ENCODE results near the gene AP3B1. TPM values are rescaled to one million over a fixed set of nuclear protein-coding genes. Genes with fewer than 3 reads are reported as not detected.

AP3B1 gene
- polyA plus RNA-seq, 1 of the 3 experiments (the other 2 are of a cell fraction): 18.0 TPM

DNA sequence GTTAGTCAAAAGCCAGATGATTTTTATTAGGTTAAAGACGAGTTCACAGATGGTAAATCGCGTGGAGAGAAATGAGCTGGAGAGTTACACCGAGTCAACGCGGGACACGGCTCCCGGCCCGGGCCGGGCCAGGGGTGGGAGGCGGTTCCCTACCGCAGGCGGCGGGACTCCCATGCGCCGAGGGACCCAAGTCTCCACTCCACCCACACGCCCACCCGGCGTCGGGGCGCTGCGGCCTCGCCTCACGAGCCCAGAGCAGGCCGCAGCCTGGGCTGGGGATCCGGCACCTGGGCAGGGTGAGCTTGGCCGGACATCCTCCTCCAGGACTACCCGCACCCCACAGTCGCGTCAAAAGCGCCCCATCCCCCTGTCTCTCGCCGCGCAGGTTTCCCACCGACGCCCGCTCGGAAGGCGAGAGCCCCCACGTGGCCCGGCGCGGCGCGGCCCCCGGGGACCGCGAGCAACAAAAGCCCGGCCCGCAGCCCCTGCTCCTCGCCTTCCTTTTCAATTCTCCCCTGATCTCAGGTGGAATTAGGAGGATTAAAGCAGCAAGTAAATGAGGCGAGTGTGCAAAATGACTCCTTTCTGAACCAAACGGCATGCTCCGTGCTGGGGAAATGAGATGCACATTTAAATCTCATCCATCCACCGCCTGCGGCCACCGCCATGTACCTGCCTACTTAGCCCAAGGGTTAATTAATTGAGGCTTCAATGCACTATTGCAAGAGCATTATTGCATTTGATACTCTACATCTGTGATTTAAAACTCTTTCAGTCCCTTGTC, 321.8 kb downstream of the AP3B1 start:
- H3K79me2 ChIP-seq (ENCODE audit: insufficient read depth): no peaks in the 10 kb centered on the region
- H3F3A ChIP-seq (replicated peaks; ENCODE audit: insufficient read depth): no peaks in the 10 kb centered on the region
- no peak overlapping the region for H3K9ac ChIP-seq
- no peaks in the 10 kb centered on the region for H3K36me3 ChIP-seq (replicated peaks in 1 of 2; ENCODE audit: control insufficient read depth in 1 of 2, insufficient read depth in 2 of 2, low read length in 1 of 2)
- ChIA-PET CTCF (interaction anchor here (1.2 to 3.0 kb wide), 2 partner anchors 13 to 78 kb away, joined by 3 to 22 read pairs; no protein-coding TSS in a partner anchor), POLR2A (no interaction called here)
- no peaks in the 10 kb centered on the region for H4K20me1 ChIP-seq (ENCODE audit: insufficient read depth)
- no peak overlapping the region for H3K27ac ChIP-seq (ENCODE audit: low read depth in 2 of 2, low read length in 1 of 2)
- no peaks in the 10 kb centered on the region for H3K9me2 ChIP-seq
- peak; percentile 76 for DNase-seq
- H3K4me2 ChIP-seq: peak overlapping the region; percentile 65; the same call in 1 of the 2 replicates
- no peaks in the 10 kb centered on the region for H3K9me3 ChIP-seq
- peaks cover 0 to 11% of the 10 kb centered on the region in 2 experiments; a peak in 1 of 4 replicates for H3K4me1 ChIP-seq (ENCODE audit: control insufficient read depth in 1 of 2, insufficient read depth in 2 of 2, low read depth in 1 of 2, low read length in 1 of 2)
- no peak for TF ChIP-seq ELF1 (IDR thresholded peaks at IDR 0.05)
- TF ChIP-seq, protein P1, sequence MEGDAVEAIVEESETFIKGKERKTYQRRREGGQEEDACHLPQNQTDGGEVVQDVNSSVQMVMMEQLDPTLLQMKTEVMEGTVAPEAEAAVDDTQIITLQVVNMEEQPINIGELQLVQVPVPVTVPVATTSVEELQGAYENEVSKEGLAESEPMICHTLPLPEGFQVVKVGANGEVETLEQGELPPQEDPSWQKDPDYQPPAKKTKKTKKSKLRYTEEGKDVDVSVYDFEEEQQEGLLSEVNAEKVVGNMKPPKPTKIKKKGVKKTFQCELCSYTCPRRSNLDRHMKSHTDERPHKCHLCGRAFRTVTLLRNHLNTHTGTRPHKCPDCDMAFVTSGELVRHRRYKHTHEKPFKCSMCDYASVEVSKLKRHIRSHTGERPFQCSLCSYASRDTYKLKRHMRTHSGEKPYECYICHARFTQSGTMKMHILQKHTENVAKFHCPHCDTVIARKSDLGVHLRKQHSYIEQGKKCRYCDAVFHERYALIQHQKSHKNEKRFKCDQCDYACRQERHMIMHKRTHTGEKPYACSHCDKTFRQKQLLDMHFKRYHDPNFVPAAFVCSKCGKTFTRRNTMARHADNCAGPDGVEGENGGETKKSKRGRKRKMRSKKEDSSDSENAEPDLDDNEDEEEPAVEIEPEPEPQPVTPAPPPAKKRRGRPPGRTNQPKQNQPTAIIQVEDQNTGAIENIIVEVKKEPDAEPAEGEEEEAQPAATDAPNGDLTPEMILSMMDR (IDR thresholded peaks at IDR 0.05): peak; percentile 30
- peak; percentile 35; the same call in 1 of the 2 replicates for TF ChIP-seq RAD21 (IDR thresholded peaks at IDR 0.05; ENCODE audit: low read length)
- H2AFZ ChIP-seq (ENCODE audit: low read depth): peak overlapping the region; percentile 25; the same call in 1 of the 2 replicates
- peak overlapping the region; percentile 23 to 42; a peak in 2 of 4 replicates for H3K4me3 ChIP-seq (ENCODE audit: low read depth in 2 of 2, low read length in 1 of 2)
- WGBS (ENCODE audit: low lambda C conversion rate): 33% methylated on average over 47 of the region's 57 CpGs
- peaks cover 16% of the 10 kb centered on the region; the same call in 1 of the 2 replicates for H3K27me3 ChIP-seq (ENCODE audit: insufficient read depth)

DNA sequence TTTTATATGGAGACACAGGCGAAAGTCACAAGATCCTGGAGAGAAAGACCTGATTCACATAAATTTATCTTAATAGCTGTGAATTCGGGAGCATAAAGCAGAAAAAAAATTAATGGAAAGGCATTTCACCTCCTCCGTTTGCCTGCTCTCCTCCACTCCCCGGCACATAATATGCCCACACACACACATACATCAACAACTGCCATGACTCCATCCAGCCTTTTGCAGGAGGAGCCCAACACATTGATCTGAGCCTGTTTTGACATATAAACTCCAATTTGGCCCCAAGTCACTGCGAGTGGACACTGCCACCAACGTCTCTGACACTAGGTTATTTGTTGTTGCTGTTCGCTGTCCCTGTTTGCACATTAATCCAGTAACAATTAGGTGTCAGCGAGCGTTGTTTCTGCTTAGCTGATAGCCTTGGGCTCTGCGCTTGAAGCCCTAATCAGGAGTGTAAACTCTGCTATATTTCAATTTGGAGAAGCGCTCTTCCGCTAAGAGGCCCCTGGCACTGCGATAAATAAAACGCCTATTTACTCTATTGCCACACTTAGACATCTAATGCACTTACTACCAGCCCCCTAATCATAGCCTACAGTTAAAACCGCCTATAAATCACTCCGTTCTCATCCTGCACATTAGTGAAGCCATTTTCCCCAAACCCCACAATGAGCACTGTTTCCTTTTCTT, 322.6 kb downstream of the AP3B1 start:
- Histone ChIP-seq H3K27ac (ENCODE audit: low read depth in 2 of 2, low read length in 1 of 2) (no peak overlapping the region), H3K4me3 (ENCODE audit: low read depth in 2 of 2, low read length in 1 of 2) (peak overlapping the region; percentile 23 to 42; a peak in 2 of 4 replicates), H3K79me2 (ENCODE audit: insufficient read depth) (no peaks in the 10 kb centered on the region), H3K9me2 (no peaks in the 10 kb centered on the region), H3K4me1 (ENCODE audit: control insufficient read depth in 1 of 2, insufficient read depth in 2 of 2, low read depth in 1 of 2, low read length in 1 of 2) (peaks cover 0 to 11% of the 10 kb centered on the region in 2 experiments; a peak in 1 of 4 replicates), H3K9me3 (no peaks in the 10 kb centered on the region), H3K4me2 (peak overlapping the region; percentile 65; the same call in 1 of the 2 replicates), H3K36me3 (replicated peaks in 1 of 2; ENCODE audit: control insufficient read depth in 1 of 2, insufficient read depth in 2 of 2, low read length in 1 of 2) (no peaks in the 10 kb centered on the region), H2AFZ (ENCODE audit: low read depth) (peak overlapping the region; percentile 25; the same call in 1 of the 2 replicates), H3K27me3 (ENCODE audit: insufficient read depth) (peaks cover 16% of the 10 kb centered on the region; the same call in 1 of the 2 replicates), H3K9ac (no peak overlapping the region), H3F3A (replicated peaks; ENCODE audit: insufficient read depth) (no peaks in the 10 kb centered on the region), H4K20me1 (ENCODE audit: insufficient read depth) (no peaks in the 10 kb centered on the region)
- WGBS (ENCODE audit: low lambda C conversion rate): 21% methylated on average over 16 of the region's 16 CpGs
- peak; percentile 51 for DNase-seq
- ChIA-PET CTCF (interaction anchor here (1.2 to 3.0 kb wide), 2 partner anchors 14 to 77 kb away, joined by 3 to 22 read pairs; no protein-coding TSS in a partner anchor), POLR2A (no interaction called here)
- TF ChIP-seq EP300 (IDR thresholded peaks at IDR 0.05; ENCODE audit: borderline replicate concordance in 1 of 2, low read depth in 1 of 2, low read length in 1 of 2) (peak in 1 of 2 experiments; percentile 45; a peak in 2 of 4 replicates), MXI1 (IDR thresholded peaks at IDR 0.05; ENCODE audit: low read depth, low read length) (no peak)
